Smooth muscle cell (in vitro differentiated cells): Measurements from ENCODE around the gene PDPK1. TPM values are rescaled to one million over a fixed set of nuclear protein-coding genes. Genes with fewer than 3 reads are reported as not detected.
A peak's percentile ranks its signal among the peaks of the same experiment; 100 is the strongest.

ENCODE experiments used
- DNase-seq: peaks from one replicate; lab custom pipeline; 2025; ENCODE audit not compliant: unreplicated experiment; lab: John Stamatoyannopoulos, UW
- H2AFZ ChIP-seq: fragments of 200-600 bp; sonication (generic); 2 replicates; pipeline ENCODE4 v1.6.0; 2016; ENCODE audit warnings: antibody characterized with exemption, low read depth, mild to moderate bottlenecking
- H3F3A ChIP-seq: fragments of 200-600 bp; sonication (generic); 2 replicates; pipeline ENCODE4 v1.6.0; 2017; ENCODE audit warnings: antibody characterized with exemption, low read depth
- H3K27ac ChIP-seq: fragments of 200-600 bp; sonication (generic); 2 replicates; pipeline ENCODE4 v1.5.1; 2016; ENCODE audit warnings: low read depth, mild to moderate bottlenecking
- H3K27me3 ChIP-seq: fragments of 200-600 bp; sonication (generic); 2 replicates; pipeline ENCODE4 v1.6.1; 2016; ENCODE audit warnings: low read depth, mild to moderate bottlenecking
- H3K36me3 ChIP-seq: fragments of 200-600 bp; sonication (generic); 2 replicates; pipeline ENCODE4 v1.5.1; 2016; ENCODE audit warnings: low read depth
- H3K4me1 ChIP-seq: fragments of 200-600 bp; sonication (generic); 2 replicates; pipeline ENCODE4 v1.5.1; 2016; ENCODE audit warnings: low read depth
- H3K4me2 ChIP-seq: fragments of 200-600 bp; sonication (generic); 2 replicates; pipeline ENCODE4 v1.6.0; 2016; ENCODE audit warnings: mild to moderate bottlenecking
- H3K4me3 ChIP-seq: fragments of 200-600 bp; sonication (generic); 2 replicates; pipeline ENCODE4 v1.5.1; 2016; ENCODE audit warnings: mild to moderate bottlenecking
- H3K79me2 ChIP-seq: fragments of 200-600 bp; sonication (generic); 2 replicates; pipeline ENCODE4 v1.6.0; 2016; ENCODE audit warnings: low read depth, mild to moderate bottlenecking
- H3K9ac ChIP-seq: fragments of 200-600 bp; sonication (generic); 2 replicates; pipeline ENCODE4 v1.6.0; 2016; ENCODE audit warnings: low read depth
- H3K9me3 ChIP-seq: fragments of 200-600 bp; sonication (generic); replicated peaks from 2 replicates; pipeline ENCODE4 v1.5.1; 2016; ENCODE audit warnings: low read depth
- H4K20me1 ChIP-seq: fragments of 200-600 bp; sonication (generic); 2 replicates; pipeline ENCODE4 v1.6.0; 2016; ENCODE audit warnings: low read depth
- WGBS: methylation state at CpG from one replicate; pipeline ENCODE4 v1.1.7; 2016; ENCODE audit warnings: low lambda C conversion rate; 5-methylcytosine and 5-hydroxymethylcytosine counted together
- polyA plus RNA-seq: library from polyadenylated mRNA; unstranded; fragments of >200 nt; fragmentation: Nextera tagmentation; extraction: Ambion mirVana; gene quantifications from 2 replicates; pipeline ENCODE4 v1.2.1, GENCODE V29; 2016
- total RNA-seq: library from RNA; depleted of rRNA; stranded (reverse); fragments of >200 nt; gene quantifications from 2 replicates; pipeline ENCODE4 v1.2.3, GENCODE V29; 2014
- TF ChIP-seq, protein P1 (sequence below): fragments of 200-600 bp; sonication (generic); IDR thresholded peaks from 2 replicates; pipeline ENCODE4 v1.5.1; 2017; ENCODE audit warnings: borderline replicate concordance, mild to moderate bottlenecking, antibody characterized with exemption; ENCODE audit not compliant: insufficient read depth, poor library complexity, severe bottlenecking

PDPK1 gene
- total and polyA plus RNA-seq, 2 experiments from 2014 or later = 16.4 to 23.8 TPM

DNA sequence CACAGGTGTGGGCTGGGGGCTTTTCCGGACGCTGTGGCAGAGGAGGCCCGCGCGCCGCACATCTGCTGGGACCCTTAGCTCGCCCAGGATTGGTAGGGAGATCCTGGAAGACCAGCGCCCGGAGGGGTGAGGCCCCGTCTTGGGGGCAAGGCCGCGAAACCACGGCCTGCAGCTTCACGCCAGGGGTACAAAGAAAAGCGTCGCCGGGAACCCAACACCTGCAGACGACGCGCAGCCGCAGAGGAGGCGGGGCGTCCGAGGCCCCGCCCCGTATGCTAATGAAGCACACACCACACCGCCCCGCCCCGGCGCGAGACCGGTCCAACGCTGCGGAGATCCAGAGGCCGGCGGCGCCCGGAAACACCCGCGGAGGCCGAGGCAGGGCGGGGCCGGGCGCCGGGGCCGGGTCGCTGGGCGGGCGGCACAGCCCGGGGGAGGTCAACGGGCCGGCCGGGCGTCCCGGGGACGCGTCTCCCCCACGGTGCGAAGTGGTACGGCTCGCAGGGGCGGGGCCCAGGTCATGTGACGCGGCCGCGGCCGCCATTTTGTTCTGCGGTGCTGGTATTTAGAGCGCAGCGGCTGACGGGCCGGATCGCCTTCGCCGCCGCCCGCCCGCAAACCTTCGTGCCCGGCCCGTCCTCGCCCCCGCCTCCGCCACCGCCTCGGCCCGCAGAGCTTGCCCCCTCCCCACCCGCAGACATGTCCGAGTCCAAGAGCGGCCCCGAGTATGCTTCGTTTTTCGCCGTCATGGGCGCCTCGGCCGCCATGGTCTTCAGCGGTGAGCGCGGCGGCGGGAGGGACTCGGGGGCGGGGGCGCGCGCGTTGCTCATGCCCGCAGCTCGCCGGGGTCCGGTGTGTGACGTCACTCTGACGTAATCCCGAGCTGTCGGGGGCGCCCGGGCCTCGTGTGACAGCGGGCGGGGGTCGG, 24.2 kb upstream of the PDPK1 start, which contains the start of gene ATP6V0C:
Gene ATP6V0C (plus strand): TSS at position 548 of the 928 bp plus-strand sequence. CDS start 152 bp downstream, at position 700.
- peak within 1 kb of the TSS; percentile 100 for H3K27ac ChIP-seq
- 2% methylated on average over 37 of the region's 122 CpGs for WGBS
- H4K20me1 ChIP-seq = peaks cover 43% of the 10 kb centered on the region
- no peaks in the 10 kb centered on the region for H3K27me3 ChIP-seq
- TF ChIP-seq, protein P1, sequence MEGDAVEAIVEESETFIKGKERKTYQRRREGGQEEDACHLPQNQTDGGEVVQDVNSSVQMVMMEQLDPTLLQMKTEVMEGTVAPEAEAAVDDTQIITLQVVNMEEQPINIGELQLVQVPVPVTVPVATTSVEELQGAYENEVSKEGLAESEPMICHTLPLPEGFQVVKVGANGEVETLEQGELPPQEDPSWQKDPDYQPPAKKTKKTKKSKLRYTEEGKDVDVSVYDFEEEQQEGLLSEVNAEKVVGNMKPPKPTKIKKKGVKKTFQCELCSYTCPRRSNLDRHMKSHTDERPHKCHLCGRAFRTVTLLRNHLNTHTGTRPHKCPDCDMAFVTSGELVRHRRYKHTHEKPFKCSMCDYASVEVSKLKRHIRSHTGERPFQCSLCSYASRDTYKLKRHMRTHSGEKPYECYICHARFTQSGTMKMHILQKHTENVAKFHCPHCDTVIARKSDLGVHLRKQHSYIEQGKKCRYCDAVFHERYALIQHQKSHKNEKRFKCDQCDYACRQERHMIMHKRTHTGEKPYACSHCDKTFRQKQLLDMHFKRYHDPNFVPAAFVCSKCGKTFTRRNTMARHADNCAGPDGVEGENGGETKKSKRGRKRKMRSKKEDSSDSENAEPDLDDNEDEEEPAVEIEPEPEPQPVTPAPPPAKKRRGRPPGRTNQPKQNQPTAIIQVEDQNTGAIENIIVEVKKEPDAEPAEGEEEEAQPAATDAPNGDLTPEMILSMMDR = no peak
- H2AFZ ChIP-seq = peak within 1 kb of the TSS; percentile 66
- H3F3A ChIP-seq = peaks cover 3% of the 10 kb centered on the region
- peak within 1 kb of the TSS; percentile 98 for H3K4me2 ChIP-seq
- H3K4me1 ChIP-seq = peaks cover 29% of the 10 kb centered on the region
- H3K36me3 ChIP-seq = no peaks in the 10 kb centered on the region
- peak within 1 kb of the TSS; percentile 100 for H3K4me3 ChIP-seq
- no peaks in the 10 kb centered on the region for H3K9me3 ChIP-seq
- peak; percentile 93 for DNase-seq
- peaks cover 48% of the 10 kb centered on the region for H3K79me2 ChIP-seq
- H3K9ac ChIP-seq = peak within 1 kb of the TSS; percentile 100

DNA sequence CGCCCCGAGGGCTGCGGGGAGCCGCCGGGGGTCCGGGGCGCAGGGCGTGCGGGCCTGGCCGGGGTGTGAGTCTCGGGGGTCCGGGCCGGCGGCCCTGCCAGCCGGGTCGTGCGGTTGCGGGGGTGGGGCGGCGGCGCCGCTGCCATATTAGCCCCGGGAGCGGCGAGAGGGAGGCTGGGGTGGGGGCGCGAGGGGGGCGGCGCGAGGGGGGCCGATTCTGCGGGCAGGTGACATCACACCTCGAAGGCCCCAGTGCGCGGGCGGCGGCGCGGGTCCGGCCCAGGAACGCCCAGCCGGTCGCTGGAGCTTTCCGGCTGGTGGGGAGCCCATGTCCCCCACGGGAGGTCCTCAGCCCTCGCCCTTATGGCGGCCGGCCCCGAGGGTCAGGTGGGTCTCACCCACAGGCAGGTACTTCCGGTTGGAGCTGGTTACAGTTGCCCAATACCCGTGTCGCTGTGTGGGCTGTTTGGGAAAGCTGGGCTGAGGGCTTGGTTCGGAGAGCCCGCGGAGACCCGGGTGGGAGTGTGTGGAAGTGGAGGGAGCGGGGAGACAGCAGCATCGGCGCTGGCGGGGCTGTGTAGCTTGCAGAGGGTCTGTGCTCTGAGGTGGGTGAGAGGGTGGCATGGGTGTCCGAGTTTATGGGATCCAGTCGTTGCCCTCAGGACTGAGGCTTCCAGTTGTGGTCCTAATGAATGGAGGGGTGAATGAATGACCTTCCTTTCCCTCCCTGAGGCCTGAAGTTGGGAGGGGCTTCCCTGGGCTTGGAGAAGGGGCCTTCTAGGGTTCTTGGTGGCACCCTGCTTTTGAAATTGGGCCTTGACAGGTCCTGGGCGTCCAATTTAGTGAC, 23.3 kb upstream of the PDPK1 start:
- WGBS = 2% methylated on average over 38 of the region's 63 CpGs
- TF ChIP-seq, protein P1 = no peak
- H3K27me3 ChIP-seq = no peaks in the 10 kb centered on the region
- H3K9ac ChIP-seq = peak overlapping the region; percentile 100
- peak overlapping the region; percentile 100 for H3K4me3 ChIP-seq
- H3F3A ChIP-seq = peaks cover 3% of the 10 kb centered on the region
- H3K9me3 ChIP-seq = no peaks in the 10 kb centered on the region
- no peak overlapping the region for H2AFZ ChIP-seq
- peaks cover 29% of the 10 kb centered on the region for H3K4me1 ChIP-seq
- peak overlapping the region; percentile 98 for H3K4me2 ChIP-seq
- peaks cover 52% of the 10 kb centered on the region for H4K20me1 ChIP-seq
- no peaks in the 10 kb centered on the region for H3K36me3 ChIP-seq
- peaks cover 57% of the 10 kb centered on the region for H3K79me2 ChIP-seq
- DNase-seq = no peak
- peak overlapping the region; percentile 100 for H3K27ac ChIP-seq

DNA sequence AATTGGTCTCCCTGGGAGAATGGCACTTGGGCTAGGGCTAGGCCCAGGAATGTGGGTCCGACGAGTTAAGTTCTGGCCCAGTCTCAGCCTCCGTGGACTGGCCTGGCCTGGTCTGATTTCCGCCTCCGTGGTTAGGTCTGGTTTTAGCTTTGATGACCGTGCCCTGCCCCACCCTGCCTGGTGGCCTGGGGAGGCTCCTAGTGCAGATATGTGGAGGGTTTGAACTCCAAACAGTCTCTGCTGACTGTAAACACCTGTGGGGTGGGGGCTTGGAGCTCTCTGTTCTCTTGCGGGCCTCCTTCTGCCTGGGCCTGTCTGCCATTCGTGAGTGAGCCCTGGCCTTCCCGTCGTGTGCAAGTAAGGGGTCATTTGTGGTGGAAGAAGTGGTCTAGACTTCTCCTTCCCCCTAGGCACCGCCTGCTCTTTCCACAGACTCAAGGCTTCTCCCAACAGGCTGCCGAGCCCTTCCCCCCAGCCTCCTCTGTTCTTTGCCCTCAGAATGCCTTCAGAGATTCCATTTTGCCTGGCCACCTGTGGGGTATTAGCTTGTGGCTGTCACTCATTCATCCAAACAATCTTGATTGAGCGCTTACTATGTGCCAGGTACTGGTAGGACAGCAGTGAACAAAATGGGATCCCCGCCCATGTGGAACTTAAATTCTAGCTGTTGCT, 22.5 kb upstream of the PDPK1 start:
- peaks cover 56% of the 10 kb centered on the region for H4K20me1 ChIP-seq
- peak overlapping the region; percentile 98 for H3K4me2 ChIP-seq
- no peaks in the 10 kb centered on the region for H3K27me3 ChIP-seq
- H3K4me1 ChIP-seq = peaks cover 29% of the 10 kb centered on the region
- peaks cover 60% of the 10 kb centered on the region for H3K79me2 ChIP-seq
- H2AFZ ChIP-seq = no peak overlapping the region
- no peaks in the 10 kb centered on the region for H3K9me3 ChIP-seq
- 51% methylated on average over 14 of the region's 14 CpGs for WGBS
- H3K36me3 ChIP-seq = no peaks in the 10 kb centered on the region
- H3K4me3 ChIP-seq = peak overlapping the region; percentile 100
- TF ChIP-seq, protein P1 = no peak
- H3F3A ChIP-seq = peaks cover 3% of the 10 kb centered on the region
- peak overlapping the region; percentile 100 for H3K9ac ChIP-seq
- DNase-seq = no peak
- H3K27ac ChIP-seq = peak overlapping the region; percentile 100
